C4-2B (cell line): ENCODE measurements around the gene NUBPL.

ENCODE experiments used
- CTCF ChIP-seq: fragments of 450-650 bp; conservative IDR thresholded peaks from 2 replicates; pipeline ENCODE4 v1.5.1; 2017; ENCODE audit warnings: mild to moderate bottlenecking
- ZFX ChIP-seq: fragments of 450-650 bp; IDR thresholded peaks from 2 replicates; pipeline ENCODE4 v1.6.1; 2017

- no peak for TF ChIP-seq CTCF
- TF ChIP-seq ZFX = no peak
Observed at GRCh38 chr14:31549817-31550216, 11.4 kb upstream of the NUBPL start.
